ENCODE measurements around the gene INCENP.

INCENP gene

DNA sequence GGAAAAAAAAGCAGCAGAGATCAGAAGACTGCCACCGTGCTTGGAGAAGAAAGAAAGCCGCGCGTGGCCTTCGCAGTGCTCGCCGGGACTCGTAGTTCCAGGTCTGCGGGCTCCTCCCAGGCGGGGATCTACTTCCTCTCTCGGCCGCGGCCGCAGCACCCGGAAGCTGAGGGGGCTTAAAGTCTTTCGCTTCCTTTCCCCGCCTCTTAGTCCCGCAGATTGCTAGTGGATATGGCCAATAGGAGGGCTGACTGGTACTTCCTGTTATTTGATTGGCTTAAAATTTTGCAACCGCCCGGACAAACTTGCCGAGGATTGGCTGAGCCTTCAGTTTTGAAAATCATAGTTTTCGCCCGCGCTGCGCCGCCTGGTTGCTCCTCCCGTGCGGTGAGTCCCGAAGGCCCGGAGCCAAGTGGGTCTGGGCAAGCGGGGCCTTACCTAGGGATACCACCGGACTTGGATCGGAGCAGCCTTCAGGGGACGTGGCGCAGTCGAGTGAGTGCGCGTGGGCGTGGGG is at the start of gene INCENP:
INCENP (plus strand) TSS at position 343 of the 517 bp plus-strand sequence. CDS start 4,151 bp downstream, outside the sequence.
- TF ChIP-seq EZH2 (IDR thresholded peaks at IDR 0.05; ENCODE audit: borderline replicate concordance, low read depth, low read length, severe bottlenecking) = no peak
- TF ChIP-seq, protein P1, sequence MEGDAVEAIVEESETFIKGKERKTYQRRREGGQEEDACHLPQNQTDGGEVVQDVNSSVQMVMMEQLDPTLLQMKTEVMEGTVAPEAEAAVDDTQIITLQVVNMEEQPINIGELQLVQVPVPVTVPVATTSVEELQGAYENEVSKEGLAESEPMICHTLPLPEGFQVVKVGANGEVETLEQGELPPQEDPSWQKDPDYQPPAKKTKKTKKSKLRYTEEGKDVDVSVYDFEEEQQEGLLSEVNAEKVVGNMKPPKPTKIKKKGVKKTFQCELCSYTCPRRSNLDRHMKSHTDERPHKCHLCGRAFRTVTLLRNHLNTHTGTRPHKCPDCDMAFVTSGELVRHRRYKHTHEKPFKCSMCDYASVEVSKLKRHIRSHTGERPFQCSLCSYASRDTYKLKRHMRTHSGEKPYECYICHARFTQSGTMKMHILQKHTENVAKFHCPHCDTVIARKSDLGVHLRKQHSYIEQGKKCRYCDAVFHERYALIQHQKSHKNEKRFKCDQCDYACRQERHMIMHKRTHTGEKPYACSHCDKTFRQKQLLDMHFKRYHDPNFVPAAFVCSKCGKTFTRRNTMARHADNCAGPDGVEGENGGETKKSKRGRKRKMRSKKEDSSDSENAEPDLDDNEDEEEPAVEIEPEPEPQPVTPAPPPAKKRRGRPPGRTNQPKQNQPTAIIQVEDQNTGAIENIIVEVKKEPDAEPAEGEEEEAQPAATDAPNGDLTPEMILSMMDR (IDR thresholded peaks at IDR 0.05; ENCODE audit: borderline replicate concordance, extremely low read depth, low read length, poor library complexity, severe bottlenecking) = no peak
- Histone ChIP-seq H2AFZ (ENCODE audit: low read depth, low read length) (peak within 1 kb of the TSS; percentile 86), H3K4me3 (ENCODE audit: low read depth in 1 of 2, low read length in 2 of 2) (peak within 1 kb of the TSS; percentile 86 to 97), H3K27me3 (ENCODE audit: insufficient read depth, low read length, poor library complexity) (no peaks in the 10 kb centered on the region), H3K9me3 (ENCODE audit: insufficient read depth, low read length, severe bottlenecking) (no peaks in the 10 kb centered on the region), H3K36me3 (ENCODE audit: insufficient read depth, low read length) (peaks cover 41% of the 10 kb centered on the region), H3K27ac (ENCODE audit: low read length) (peak within 1 kb of the TSS; percentile 94), H3K79me2 (ENCODE audit: insufficient read depth, low read length) (peaks cover 50% of the 10 kb centered on the region), H3K9ac (ENCODE audit: low read depth, low read length) (peak within 1 kb of the TSS; percentile 98), H3K4me1 (ENCODE audit: insufficient read depth, low read length) (peaks cover 45% of the 10 kb centered on the region), H4K20me1 (ENCODE audit: insufficient read depth, low read length) (peaks cover 41% of the 10 kb centered on the region), H3K4me2 (ENCODE audit: insufficient read depth, low read length) (peak within 1 kb of the TSS; percentile 78)
- ATAC-seq (ENCODE audit: insufficient read depth, low read depth) (peak; percentile 97), DNase-seq (peak; percentile 98)

DNA sequence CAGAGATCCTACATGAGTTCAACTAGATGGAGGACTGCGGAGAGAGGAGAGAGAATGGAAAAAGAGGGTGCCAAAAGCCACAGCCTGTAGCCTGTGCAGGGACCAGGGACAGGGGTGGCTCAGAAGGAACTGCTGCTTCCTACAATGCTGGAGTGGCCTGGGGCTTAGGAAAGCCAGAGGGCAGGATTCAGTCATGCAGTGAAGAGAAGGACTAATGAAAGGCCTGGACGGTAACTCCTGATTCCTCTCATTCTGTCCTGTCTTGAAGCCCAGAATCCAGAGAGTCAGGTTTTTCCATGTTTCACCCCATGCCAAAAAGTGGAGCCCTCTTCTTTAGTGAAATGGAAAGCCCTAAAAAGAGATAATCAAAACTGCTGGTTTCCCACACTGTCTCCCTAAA is 48.4 kb upstream of the INCENP start:
- Histone ChIP-seq H4K20me1 (ENCODE audit: insufficient read depth, low read length) (no peaks in the 10 kb centered on the region), H3K79me2 (ENCODE audit: insufficient read depth, low read length) (no peaks in the 10 kb centered on the region), H3K9me3 (ENCODE audit: insufficient read depth, low read length, severe bottlenecking) (no peaks in the 10 kb centered on the region), H3K4me3 (ENCODE audit: low read depth in 1 of 2, low read length in 2 of 2) (no peak overlapping the region), H3K4me1 (ENCODE audit: insufficient read depth, low read length) (no peaks in the 10 kb centered on the region), H3K27me3 (ENCODE audit: insufficient read depth, low read length, poor library complexity) (no peaks in the 10 kb centered on the region), H3K9ac (ENCODE audit: low read depth, low read length) (no peak overlapping the region), H2AFZ (ENCODE audit: low read depth, low read length) (no peak overlapping the region), H3K4me2 (ENCODE audit: insufficient read depth, low read length) (no peak overlapping the region), H3K36me3 (ENCODE audit: insufficient read depth, low read length) (no peaks in the 10 kb centered on the region), H3K27ac (ENCODE audit: low read length) (no peak overlapping the region)
- no peak for TF ChIP-seq EZH2 (IDR thresholded peaks at IDR 0.05; ENCODE audit: borderline replicate concordance, low read depth, low read length, severe bottlenecking)
- TF ChIP-seq, protein P1 (IDR thresholded peaks at IDR 0.05; ENCODE audit: borderline replicate concordance, extremely low read depth, low read length, poor library complexity, severe bottlenecking) = no peak
- DNase-seq = no peak
- ATAC-seq (ENCODE audit: insufficient read depth, low read depth) = no peak

DNA sequence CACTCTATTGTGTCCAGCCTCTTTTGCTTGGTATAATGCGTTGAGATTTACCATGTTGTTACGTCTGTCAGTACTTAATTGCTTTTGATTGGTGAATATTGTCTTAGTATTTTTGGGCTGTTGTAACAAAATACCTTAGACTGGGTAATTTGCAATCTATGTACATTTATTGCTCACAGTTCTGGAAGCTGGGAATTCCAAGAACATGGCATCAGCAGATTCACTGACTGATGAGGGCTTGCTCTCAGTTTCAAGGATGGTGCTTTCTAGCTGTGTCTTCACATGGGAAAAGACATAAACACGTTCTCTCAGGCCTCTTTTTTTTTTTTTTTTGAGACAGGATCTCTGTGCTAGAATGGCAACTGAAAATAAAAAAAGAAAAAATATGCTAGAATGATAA is 46.7 kb upstream of the INCENP start:
- H3K4me1 ChIP-seq (ENCODE audit: insufficient read depth, low read length) = 0 out of 2 replicates have a peak, but pooled peaks cover 3% of the 10 kb centered on the region
- H2AFZ ChIP-seq (ENCODE audit: low read depth, low read length) = no peak overlapping the region
- H3K36me3 ChIP-seq (ENCODE audit: insufficient read depth, low read length) = no peaks in the 10 kb centered on the region
- TF ChIP-seq, protein P1 (IDR thresholded peaks at IDR 0.05; ENCODE audit: borderline replicate concordance, extremely low read depth, low read length, poor library complexity, severe bottlenecking) = no peak
- TF ChIP-seq EZH2 (IDR thresholded peaks at IDR 0.05; ENCODE audit: borderline replicate concordance, low read depth, low read length, severe bottlenecking) = no peak
- no peak overlapping the region for H3K4me3 ChIP-seq (ENCODE audit: low read depth in 1 of 2, low read length in 2 of 2)
- DNase-seq (no peak), ATAC-seq (ENCODE audit: insufficient read depth, low read depth) (no peak)
- H3K9ac ChIP-seq (ENCODE audit: low read depth, low read length) = no peak overlapping the region
- no peak overlapping the region for H3K27ac ChIP-seq (ENCODE audit: low read length)
- no peaks in the 10 kb centered on the region for H3K9me3 ChIP-seq (ENCODE audit: insufficient read depth, low read length, severe bottlenecking)
- no peak overlapping the region for H3K4me2 ChIP-seq (ENCODE audit: insufficient read depth, low read length)
- H3K79me2 ChIP-seq (ENCODE audit: insufficient read depth, low read length) = no peaks in the 10 kb centered on the region
- H3K27me3 ChIP-seq (ENCODE audit: insufficient read depth, low read length, poor library complexity) = peaks cover 4% of the 10 kb centered on the region
- no peaks in the 10 kb centered on the region for H4K20me1 ChIP-seq (ENCODE audit: insufficient read depth, low read length)
